Hypothalamus (tissue), 51 donors: ENCODE data around the gene PTGES.
"Not testable (repeated sequence)": the region's sequence is repeated elsewhere in the genome, so short reads cannot be mapped to it uniquely, and the experiment has no call there.

Source experiments
- DNase-seq, 51 donors: peaks; one replicate each; lab custom pipeline; 2025; lab: John Stamatoyannopoulos, UW

Gene PTGES

DNA sequence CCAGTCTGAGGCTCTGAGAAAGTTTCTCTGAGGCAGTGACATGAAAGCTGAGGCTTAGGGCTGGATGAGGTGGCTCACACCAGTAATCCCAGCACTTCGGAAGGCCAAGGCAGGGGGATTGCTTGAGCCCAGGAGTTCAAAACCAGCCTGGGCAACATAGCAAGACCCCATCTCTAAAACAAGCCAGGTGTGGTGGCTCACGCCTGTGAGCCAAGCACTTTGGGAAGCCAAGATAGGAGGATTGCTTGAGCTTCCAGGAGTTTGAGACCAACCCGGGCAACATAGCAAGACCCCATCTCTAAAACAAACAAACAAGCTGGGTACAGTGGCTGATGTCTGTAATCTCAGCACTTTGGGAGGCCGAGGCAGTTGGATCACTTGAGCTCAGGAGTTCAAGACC lies 3.8 kb downstream of the PTGES start:
- DNase-seq, result not testable (repeated sequence)

DNA sequence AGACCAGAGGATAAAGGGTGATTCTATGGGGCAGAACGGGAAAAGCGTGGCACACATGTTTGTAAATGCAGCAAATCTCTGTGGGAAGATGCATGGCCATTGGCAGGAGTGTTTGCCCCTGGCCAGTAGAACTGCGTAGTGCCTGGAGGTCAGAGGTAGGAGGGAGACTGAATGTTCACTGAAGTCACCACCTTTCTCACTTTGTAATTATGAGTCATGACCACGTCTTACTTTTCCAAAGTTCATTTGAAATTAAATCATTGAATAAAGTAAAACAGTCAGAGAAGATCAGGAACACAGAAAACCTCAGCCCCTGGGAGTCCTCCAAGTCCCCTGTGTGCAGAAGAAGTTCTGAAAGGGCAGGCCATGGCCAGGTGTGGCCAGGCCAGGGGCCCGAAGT lies 4.6 kb downstream of the PTGES start:
- no peak for DNase-seq

GRCh38 chr9:129746092-129746777 lies 6.6 kb downstream of the PTGES start:
- no peak for DNase-seq

DNA sequence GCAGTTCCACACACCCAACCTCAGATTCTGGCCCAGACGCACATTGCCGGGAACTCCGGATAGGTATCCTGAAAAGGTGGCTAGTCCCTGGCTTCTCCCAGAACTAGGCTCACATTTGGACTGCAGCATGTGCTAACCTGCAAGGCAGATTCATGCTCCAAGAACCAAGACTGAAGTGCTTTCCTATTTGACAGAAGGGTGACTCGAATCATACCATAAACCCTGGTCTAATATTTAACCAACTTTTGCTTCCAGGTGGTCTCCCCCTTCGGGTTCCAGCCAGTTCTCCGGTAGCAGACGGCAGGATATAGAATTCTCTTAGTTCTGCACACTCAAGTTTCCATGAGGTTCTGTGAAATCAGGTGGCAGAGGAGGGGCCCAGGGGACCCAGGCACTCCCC lies 7.6 kb downstream of the PTGES start:
- no peak for DNase-seq

GRCh38 chr9:129740666-129741464 lies 12.0 kb downstream of the PTGES start:
- DNase-seq, result no peak

DNA sequence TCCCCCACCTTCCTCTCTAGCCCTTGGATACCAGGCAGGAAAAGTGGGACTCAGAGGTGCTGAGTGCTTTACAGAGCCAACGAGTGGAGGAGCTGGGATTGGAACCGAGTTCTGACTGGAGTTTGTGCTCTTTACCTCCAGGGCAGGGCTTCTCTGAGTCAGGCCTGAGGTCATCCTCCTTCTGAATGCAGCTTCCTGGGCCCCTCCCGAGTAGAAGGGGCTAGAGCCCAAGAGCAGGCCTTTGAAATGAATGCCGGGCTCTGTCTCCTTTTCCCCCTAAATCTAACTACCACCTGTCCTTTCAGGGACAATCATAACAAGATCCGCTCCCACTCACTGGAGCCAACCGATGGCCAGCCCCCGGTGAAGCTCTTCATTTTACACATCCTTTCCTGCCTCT lies 12.7 kb downstream of the PTGES start:
- no peak for DNase-seq

DNA sequence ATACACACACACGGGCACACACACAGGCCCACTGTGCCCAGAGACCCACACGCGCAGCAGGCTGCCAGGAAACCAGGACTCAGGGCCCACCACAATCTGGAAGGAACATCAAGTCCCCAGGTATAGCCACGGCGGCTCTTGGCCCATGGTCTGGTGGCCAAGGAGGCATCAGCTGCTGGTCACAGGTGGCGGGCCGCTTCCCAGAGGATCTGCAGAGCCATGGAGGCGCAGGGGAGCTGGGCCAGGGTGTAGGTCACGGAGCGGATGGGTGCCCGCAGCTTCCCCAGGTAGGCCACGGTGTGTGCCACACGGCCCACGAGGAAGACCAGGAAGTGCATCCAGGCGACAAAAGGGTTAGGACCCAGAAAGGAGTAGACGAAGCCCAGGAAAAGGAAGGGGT lies 13.4 kb downstream of the PTGES start:
- no peak for DNase-seq

- peak in 46 of 51 donors; percentile 20 to 82 (median 60) for DNase-seq
Measured at GRCh38 chr9:129737479-129738274, 15.2 kb downstream of the PTGES start.

DNA sequence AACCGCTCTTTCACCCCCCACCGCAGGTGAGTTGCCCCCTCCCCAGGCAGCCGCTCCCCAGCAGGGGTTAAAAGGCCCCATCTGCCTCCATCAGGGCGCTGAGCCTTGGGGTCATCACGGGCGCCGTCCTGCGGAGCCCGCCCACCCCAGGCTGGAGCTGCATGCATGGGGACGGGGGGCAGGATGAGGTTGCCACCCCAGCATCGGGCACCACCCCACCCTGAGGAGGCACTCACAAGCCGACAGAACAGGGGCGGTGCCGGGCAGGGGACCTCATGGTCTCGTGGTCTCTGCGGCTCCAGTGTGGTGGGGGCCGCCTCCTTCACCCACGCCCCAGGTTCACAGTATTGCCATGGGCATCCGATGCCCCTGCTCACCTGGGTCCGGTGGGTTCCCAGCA lies 16.5 kb downstream of the PTGES start:
- no peak for DNase-seq

GRCh38 chr9:129735546-129735945 lies 17.3 kb downstream of the PTGES start:
- DNase-seq, result no peak

- DNase-seq, result no peak
Measured at GRCh38 chr9:129733632-129733953, 19.2 kb downstream of the PTGES start.

DNA sequence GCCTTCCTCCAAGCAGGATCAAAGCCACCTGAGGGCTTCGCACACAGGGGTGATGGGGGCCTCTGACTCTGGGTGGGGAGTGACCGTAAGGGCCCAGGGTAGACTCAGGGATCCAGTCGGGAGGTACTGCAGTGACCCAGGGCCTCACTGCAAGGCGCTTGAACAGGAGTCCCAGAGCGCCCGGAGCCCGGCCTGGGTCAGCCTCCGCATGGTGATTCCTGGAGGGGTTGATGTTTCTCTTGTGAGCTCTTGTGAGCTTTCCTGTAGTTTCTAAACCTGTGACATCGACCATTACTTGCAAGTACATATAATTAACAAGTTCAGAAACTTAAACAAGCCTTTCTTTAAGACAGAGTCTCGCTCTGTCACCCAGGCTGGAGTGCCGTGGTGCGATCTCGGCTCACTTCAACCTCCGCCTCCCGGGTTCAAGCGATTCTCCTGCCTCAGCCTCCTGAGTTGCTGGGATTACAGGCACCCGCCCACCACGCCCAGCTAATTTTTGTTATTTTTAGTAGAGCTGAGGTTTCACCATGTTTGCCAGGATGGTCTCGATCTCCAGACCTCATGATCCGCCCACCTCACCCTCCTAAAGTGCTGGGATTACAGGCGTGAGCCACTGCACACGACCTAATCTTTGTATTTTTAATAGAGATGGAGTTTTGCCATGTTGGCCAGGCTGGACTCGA lies 19.8 kb downstream of the PTGES start:
- no peak for DNase-seq

- no peak for DNase-seq
Measured at GRCh38 chr9:129732100-129732499, 20.7 kb downstream of the PTGES start.

DNA sequence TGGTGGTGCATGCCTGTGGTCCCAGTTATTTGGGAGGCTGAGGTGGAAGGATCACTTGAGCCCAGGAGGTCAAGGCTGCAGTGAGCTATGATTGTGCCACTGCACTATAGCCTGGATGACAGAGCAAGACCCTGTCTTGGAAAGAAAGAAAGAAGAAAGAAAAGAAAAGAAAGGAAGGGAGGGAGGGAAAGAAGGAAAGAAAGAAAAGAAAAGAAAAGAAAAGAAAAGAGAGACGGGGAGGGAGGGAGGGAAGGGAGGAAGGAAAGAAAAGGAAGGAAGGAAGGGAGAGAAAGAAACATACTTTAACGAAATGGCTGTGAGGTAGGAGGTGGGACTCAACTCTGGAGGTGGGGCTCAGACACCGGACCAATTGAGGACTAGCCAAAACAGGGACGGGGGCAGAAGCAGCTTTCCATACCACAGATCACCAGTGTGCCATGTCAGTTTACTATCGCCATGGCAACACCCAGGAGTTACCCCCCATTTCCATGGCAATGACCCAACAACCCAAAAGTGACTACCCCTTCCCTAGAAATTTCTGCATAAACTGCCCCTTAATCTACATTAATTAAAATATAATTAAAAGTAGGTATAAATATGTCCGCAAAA lies 21.3 kb downstream of the PTGES start:
- DNase-seq, result no peak

DNA sequence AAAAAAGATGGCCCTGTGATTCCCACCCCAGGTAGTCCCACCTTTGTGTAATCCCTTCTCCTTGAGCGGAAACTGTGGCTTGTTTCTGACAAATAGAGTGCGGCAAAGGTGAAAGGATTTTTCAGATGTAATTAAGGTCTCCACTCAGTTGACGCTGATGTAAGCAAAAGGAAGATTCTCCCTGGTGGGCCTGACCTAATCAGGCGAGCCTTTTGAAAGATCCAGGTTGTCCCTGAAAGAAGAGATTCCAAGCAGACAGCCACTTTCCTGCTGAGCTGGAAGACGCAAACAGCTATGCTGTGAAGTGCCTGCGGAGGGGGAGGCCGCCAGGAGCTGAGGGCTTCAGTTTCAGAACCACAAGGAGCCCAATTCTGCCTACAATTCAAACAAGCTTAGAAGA lies 24.1 kb downstream of the PTGES start:
- DNase-seq, result no peak

GRCh38 chr9:129726322-129727160 lies 26.3 kb downstream of the PTGES start:
- DNase-seq, result peak in 35 of 51 donors; percentile 2 to 66 (median 35)

DNA sequence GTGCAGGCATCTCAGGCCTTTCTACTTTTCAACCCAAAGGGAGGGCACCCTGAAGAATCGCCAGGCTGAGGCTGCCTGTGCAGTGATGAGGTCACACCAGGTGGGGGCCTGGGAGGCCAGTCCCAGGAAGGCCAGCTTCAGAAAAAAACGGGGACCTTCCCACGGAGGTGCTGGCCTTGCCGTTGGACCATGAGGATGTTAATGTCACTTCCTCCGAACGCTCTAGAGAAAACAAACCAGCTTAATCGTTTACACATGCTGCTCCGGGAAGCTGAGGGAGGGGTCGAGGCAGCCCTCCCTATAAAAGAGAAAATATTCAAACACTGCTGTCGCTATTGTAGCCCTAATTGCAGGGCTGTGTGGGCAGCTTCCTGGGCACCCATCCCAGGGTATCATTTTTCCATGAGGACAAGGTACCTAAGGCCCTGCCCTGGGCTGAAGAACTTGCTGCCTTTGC lies 27.0 kb downstream of the PTGES start:
- peak in 1 of 51 donors; percentile 7 for DNase-seq

- DNase-seq, result no peak
Measured at GRCh38 chr9:129724456-129725190, 28.2 kb downstream of the PTGES start.

DNA sequence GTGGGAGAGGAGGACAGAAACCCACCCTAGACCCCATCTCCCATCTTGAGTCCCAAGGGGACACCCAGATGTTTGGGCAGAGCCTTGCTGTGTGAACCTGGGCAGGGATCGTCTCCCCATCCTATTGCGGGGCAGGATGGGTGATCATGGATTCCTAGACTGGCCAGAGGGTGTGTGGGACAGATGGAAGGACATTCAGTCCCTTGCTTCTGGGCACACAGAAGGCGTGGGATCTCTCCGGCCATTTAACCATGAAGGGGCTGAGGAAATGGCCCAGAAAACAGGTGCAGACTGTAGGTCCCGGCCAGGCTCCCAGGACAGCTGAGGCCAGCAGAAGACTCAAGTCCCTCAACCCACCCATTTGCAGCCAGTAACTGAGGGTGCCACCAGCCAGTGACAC lies 29.9 kb downstream of the PTGES start:
- DNase-seq, result no peak
